ENCODE results near the gene CLDN24.

Gene CLDN24

DNA sequence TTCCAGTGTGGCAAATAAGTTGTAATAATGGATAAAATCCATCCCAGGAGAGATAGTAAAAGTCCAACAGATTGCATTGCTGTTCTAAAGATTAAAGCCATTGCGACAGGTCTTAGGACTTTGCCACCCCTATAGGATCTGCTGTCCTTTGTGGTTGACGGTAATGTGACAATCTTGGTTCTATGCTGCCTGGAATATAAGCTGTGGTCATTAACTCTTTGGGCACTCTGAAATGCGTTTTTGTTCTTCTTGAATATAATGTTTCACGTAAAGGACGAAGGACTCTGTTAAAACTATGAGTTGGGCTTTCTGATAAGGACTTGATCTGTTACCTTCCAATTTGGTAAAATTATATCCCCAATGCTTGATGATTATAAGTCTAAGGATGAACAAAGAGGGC, at the start of gene CLDN24:
TSS of gene CLDN24 (minus strand) at position 101 of the 400 bp plus-strand sequence. CDS start at position 101, 0 bp downstream.
- DNase-seq (ENCODE audit: low spot score): no peak

- no peak for DNase-seq (ENCODE audit: low spot score)
Observed at GRCh38 chr4:183370786-183371185, 48.6 kb upstream of the CLDN24 start.

DNA sequence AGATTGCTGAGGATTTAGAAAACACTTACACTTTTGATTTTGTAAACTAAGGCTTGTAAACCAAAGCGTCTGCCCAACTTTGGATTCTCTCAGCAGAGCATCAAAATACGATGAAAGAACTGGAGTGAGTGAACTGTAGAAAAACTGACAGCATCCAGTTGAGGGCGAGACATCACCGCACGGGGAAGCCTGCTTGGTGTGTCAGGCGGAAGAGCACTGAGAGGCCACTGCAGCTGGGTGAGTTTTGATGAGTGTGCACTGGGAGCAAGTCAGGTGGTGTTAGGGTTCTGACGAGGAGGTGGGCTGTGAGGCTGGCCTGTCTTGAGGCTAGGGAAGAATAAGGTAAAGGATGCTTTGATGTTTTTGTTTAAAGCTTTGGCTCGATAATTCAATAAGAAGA, 46.8 kb upstream of the CLDN24 start:
- DNase-seq (ENCODE audit: low spot score): no peak

DNA sequence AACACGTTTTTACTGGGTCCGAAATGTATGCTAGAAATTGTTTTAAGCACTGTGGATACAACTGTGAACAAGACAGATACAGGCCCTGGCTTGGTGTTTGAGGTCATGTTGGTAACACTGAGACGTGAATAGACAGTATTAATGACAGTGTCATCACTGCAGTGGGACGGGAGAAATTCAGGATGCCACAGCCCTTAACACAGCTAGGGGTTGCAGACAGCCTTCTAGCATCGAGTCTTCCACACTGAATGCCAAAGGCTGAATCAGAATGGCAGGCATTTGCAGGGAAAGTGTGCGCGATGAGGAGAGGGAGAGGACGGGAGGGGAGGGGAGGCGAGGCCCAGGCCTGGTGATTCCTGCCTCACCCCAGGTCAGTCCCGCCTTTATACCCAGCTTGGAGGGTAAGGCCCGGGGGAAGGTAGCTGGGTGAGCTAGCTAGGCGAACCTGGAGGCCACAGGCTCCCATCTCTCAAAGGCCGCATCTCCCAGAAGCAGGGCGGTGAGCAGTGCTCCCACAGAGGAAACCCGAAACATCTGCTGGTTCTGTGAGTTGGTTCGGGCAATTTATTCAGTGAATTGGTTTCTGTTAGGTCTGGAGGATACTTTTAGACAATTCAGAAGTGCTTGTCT, 44.1 kb upstream of the CLDN24 start:
- no peak for DNase-seq (ENCODE audit: low spot score)

DNA sequence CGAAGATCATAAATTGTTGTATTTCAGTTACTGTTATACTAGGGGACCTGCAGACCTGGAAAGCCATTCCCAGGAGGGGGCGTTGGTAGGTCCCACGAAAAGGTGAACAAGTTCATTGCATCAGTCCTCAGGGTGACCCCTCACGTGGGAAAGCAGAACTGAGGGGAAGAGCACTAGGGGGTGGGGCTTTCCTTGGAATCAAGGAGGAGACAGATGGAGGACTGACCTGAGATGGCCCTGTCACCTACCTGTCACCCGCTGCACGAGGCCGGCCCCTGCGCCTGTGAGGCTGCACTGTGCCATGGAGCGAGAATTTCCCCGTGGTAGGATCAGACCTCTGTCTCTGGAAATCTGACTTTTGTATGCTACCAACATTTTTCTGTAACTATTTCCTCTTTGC, 41.8 kb upstream of the CLDN24 start:
- no peak for DNase-seq (ENCODE audit: low spot score)

DNA sequence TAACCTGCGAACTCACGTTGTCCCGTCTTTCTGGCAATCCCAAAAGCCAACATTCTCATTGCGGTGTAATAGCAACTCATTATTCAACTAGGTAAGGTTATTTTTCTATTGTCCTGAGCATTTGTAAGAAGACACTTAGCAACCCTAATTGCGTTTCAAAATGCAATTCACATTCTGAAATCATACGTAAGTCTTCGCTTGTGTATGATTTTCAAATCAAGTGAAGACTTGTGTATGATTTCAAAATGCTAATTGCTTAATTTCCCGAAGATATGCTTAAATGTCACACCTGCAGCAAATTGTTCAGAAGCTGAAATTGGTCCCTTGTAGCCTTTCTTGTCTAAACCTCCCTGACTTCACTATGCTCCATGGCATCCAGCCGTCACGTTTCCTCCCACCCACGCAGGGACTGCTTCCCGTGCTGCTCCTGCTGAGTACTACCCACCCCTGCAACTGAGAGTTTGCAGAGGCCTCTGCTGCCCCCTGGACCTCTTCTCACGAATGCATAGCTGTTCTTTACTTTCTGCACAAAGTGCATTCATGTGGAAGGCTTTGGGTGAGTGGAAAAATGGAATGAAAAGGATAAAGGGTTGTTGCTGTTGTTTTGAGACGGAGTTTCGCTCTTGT, 40.8 kb upstream of the CLDN24 start:
- no peak for DNase-seq (ENCODE audit: low spot score)

GRCh38 chr4:183362036-183362435, 39.8 kb upstream of the CLDN24 start:
- no peak for DNase-seq (ENCODE audit: low spot score)

DNA sequence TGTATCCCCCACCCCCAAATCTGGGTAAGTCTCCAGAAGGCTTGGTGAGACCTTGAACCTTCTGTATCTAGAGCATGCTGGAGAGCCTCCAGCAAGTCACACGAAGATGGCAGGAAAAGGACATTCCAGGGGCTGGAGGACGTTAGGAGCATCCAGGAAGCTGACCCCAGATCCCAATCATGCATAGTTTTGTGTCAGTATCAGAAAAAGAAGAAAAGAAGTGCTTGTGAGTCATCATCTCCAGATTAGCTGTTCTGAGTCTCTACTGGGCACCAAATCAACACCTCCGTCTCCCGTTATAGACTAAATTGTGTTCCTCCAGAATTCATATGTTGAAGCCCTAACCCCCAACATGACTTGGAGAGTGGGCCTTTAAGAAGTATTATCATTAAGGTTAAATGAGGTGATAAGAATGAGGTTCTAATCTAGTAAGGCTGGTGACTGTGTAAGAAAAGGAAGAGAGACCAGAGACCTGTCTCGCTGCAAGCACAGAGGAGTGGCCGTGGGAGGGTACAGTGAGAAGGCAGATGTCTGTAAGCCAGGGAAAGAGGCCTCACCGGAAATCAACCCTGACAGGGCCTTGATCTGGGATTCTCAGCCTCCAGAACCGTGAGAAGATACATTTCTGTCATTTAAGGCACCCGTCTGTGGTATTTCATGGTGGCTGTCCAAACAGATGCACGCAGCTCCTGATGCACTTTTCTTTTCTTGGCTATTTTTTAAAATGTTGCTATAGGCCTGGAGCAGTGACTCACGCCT, 38.1 kb upstream of the CLDN24 start:
- no peak for DNase-seq (ENCODE audit: low spot score)

GRCh38 chr4:183358215-183358755, 36.1 kb upstream of the CLDN24 start:
- DNase-seq (ENCODE audit: low spot score): no peak

DNA sequence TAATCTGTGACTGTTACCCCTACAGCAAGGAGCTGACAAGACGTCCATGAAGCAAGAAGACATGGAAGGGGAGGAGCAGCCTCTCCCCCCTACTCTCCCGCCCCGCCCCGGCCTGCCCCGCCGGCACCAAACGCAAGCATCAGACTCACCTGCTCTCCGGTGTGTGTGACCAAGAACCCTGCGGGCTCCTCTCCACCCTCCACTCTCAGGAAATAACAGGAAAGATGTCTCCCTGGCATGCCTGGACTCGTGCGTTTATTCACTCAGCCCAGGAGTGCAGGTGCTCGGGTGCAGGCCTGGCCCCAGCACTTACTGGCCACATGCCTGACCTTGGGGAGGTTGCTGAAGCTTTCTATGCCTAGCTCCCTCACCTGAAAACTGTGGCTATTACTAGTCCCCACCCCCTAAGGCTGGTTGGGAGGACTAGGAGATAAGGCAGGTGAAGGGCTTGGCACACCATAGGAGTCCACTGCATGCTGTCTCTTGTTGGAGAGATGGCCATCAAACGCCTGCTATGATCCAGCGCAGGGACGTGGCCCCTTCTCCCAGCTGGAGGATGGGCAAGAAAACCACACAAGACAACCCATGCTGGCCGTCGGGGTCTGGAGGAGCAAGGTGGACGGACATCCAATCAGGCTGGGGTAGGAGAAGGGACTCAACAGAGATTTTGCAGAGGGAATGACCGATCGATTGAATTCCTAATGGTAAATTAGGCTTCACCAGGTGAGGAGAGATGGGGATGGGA, 34.9 kb upstream of the CLDN24 start:
- no peak for DNase-seq (ENCODE audit: low spot score)

- DNase-seq (ENCODE audit: low spot score): no peak
Observed at GRCh38 chr4:183356173-183356830, 34.1 kb upstream of the CLDN24 start.

DNA sequence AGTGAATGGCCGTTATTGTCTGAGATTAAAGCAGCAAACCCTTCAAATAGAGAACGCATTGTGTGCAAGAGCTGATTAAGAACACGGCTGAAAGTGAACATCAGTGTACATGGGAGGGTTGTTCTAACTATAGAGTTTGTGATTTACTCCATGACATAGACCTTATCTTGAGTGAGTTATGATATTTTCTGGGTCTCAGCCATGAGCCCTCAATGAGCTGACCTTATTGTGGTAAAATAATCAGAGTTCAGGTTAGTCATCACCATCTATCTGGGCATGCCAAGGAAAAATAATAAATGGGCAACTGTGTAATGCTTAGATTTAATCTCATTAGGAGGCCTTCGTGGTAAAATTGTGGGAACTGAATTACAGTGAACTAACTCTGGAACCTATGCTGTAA, 33.2 kb upstream of the CLDN24 start:
- DNase-seq (ENCODE audit: low spot score): no peak

GRCh38 chr4:183354219-183354618, 32.0 kb upstream of the CLDN24 start:
- no peak for DNase-seq (ENCODE audit: low spot score)

DNA sequence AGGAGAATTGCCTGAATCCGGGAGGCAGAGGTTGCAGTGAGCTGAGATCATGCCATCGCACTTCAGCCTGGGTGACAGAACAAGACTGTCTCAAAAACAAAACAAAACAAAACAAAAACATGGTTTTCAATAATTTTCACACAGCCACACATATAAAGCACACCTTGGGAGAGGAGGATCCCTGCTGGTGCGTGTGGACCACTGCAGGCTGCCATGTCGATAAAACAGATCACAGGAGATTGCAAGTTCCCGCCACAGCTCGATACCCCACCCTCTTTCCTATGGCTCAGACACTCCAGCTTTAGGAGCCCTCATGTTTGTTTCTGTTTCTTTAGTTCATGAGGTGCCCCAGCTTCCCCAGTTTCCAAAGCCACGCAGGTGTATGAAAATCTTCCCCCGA, 31.3 kb upstream of the CLDN24 start:
- no peak for DNase-seq (ENCODE audit: low spot score)

- DNase-seq (ENCODE audit: low spot score): no peak
Observed at GRCh38 chr4:183352546-183352945, 30.3 kb upstream of the CLDN24 start.

DNA sequence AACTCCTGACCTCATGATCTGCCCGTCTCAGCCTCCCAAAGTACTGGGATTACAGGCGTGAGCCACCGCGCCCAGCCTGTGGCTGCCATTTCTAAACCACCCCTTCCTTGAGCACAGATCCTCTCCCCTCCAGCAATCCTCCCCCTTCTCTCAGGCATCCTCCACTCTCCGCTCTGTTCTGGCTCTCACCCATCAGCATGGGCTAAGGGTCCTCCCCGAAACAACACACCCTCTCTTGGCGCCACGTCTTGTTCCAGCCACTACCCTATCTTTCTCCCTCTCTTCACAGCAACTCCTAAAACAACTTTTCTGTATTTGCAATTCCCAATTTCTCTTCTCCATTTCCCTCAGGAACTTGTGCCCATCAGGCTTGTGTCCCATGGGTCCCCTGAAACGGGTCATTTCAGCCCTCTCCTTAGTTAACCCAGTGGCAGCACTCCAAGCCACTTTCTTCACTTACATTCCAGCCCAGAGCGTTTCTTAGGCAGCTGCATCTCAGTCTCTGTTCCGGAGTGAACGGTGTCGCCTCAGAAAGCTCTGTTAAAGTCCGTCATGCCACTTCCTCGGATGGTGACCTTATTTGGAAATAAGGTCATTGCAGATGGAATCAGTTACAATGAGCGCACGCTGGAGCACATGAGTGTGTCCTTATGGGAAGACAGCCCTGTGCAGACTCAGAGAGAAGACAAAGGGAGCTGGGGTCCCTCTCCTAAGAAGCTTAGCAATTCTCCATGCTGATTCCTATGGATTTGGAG, 28.3 kb upstream of the CLDN24 start:
- no peak for DNase-seq (ENCODE audit: low spot score)

- no peak for DNase-seq (ENCODE audit: low spot score)
Observed at GRCh38 chr4:183349673-183350072, 27.4 kb upstream of the CLDN24 start.

DNA sequence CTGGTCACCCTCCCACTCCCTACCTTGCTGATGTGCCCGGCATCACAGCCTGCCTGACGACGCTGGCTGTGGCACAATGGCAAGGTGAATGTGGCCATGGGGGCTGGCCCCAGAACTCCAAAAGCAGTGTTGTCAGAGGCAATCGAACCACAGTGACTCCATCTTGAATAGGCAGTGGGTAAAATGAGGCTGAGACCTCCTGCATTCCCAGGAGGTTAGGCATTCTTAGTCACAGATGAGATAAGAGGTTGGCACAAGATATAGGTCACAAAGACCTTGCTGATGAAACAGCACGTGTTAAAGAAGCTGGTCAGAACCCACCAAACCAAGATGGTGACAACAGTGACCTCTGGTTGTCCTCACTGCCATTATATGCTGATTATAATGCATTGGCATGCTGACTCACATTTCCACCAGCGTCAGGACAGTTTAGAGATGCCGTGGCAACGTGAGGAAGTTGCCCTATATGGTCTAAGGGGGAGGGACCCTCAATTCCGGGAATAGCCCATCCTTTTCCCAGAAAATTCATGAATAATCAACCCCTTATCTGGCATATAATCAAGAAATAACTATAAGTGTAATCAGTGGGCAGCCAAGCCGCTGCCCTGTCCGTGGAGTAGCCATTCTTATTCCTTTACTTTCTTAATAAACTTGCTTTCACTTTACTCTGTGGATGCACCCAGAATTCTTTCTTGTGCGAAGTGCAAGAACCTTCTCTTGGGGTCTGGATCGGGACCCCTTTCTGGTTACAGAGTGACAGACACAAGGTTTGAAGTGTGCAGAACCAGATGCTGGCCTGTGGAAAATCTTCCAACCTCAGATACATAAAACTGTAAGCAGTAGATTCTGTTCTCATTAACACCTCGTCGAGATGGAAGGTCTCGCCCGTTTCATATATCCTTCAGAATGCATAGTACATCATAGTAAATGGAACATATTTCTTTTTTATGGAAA, 26.8 kb upstream of the CLDN24 start:
- no peak for DNase-seq (ENCODE audit: low spot score)

DNA sequence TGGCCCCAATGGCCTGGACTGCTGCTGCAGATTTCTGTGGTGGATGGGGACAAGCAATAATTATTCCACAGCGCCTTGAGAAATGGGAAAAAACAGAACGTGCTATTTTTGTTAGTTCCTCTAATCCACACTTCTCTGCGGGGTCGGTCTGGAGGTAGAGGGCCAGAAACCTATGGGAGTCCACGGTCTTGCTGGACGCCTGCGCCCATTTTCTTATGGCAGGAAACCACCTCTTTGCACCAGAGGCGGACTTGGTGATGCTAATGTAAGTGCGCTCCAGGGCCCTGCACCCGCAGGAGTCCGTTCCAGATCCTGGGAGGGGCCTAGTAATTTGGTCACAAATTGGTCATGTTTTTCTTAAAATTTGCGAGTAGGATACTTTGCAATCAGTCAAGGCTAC, 25.9 kb upstream of the CLDN24 start:
- no peak for DNase-seq (ENCODE audit: low spot score)

GRCh38 chr4:183347566-183347965, 25.3 kb upstream of the CLDN24 start:
- DNase-seq (ENCODE audit: low spot score): no peak

All from HuH-7.5 (cell line).